Smooth muscle cell (in vitro differentiated cells): ENCODE data around the gene INHBE. TPM values are rescaled to one million over a fixed set of nuclear protein-coding genes. Genes with fewer than 3 reads are reported as not detected.

ENCODE experiments used
- DNase-seq: peaks from one replicate; lab custom pipeline; 2025; ENCODE audit not compliant: unreplicated experiment; lab: John Stamatoyannopoulos, UW
- H2AFZ ChIP-seq: fragments of 200-600 bp; sonication (generic); 2 replicates; pipeline ENCODE4 v1.6.0; 2016; ENCODE audit warnings: antibody characterized with exemption, low read depth, mild to moderate bottlenecking
- H3F3A ChIP-seq: fragments of 200-600 bp; sonication (generic); 2 replicates; pipeline ENCODE4 v1.6.0; 2017; ENCODE audit warnings: antibody characterized with exemption, low read depth
- H3K27ac ChIP-seq: fragments of 200-600 bp; sonication (generic); 2 replicates; pipeline ENCODE4 v1.5.1; 2016; ENCODE audit warnings: low read depth, mild to moderate bottlenecking
- H3K27me3 ChIP-seq: fragments of 200-600 bp; sonication (generic); 2 replicates; pipeline ENCODE4 v1.6.1; 2016; ENCODE audit warnings: low read depth, mild to moderate bottlenecking
- H3K36me3 ChIP-seq: fragments of 200-600 bp; sonication (generic); 2 replicates; pipeline ENCODE4 v1.5.1; 2016; ENCODE audit warnings: low read depth
- H3K4me1 ChIP-seq: fragments of 200-600 bp; sonication (generic); 2 replicates; pipeline ENCODE4 v1.5.1; 2016; ENCODE audit warnings: low read depth
- H3K4me2 ChIP-seq: fragments of 200-600 bp; sonication (generic); 2 replicates; pipeline ENCODE4 v1.6.0; 2016; ENCODE audit warnings: mild to moderate bottlenecking
- H3K4me3 ChIP-seq: fragments of 200-600 bp; sonication (generic); 2 replicates; pipeline ENCODE4 v1.5.1; 2016; ENCODE audit warnings: mild to moderate bottlenecking
- H3K79me2 ChIP-seq: fragments of 200-600 bp; sonication (generic); 2 replicates; pipeline ENCODE4 v1.6.0; 2016; ENCODE audit warnings: low read depth, mild to moderate bottlenecking
- H3K9ac ChIP-seq: fragments of 200-600 bp; sonication (generic); 2 replicates; pipeline ENCODE4 v1.6.0; 2016; ENCODE audit warnings: low read depth
- H3K9me3 ChIP-seq: fragments of 200-600 bp; sonication (generic); replicated peaks from 2 replicates; pipeline ENCODE4 v1.5.1; 2016; ENCODE audit warnings: low read depth
- H4K20me1 ChIP-seq: fragments of 200-600 bp; sonication (generic); 2 replicates; pipeline ENCODE4 v1.6.0; 2016; ENCODE audit warnings: low read depth
- WGBS: methylation state at CpG from one replicate; pipeline ENCODE4 v1.1.7; 2016; ENCODE audit warnings: low lambda C conversion rate; 5-methylcytosine and 5-hydroxymethylcytosine counted together
- polyA plus RNA-seq: library from polyadenylated mRNA; unstranded; fragments of >200 nt; fragmentation: Nextera tagmentation; extraction: Ambion mirVana; gene quantifications from 2 replicates; pipeline ENCODE4 v1.2.1, GENCODE V29; 2016
- total RNA-seq: library from RNA; depleted of rRNA; stranded (reverse); fragments of >200 nt; gene quantifications from 2 replicates; pipeline ENCODE4 v1.2.3, GENCODE V29; 2014
- TF ChIP-seq, protein P1 (sequence below): fragments of 200-600 bp; sonication (generic); IDR thresholded peaks from 2 replicates; pipeline ENCODE4 v1.5.1; 2017; ENCODE audit warnings: borderline replicate concordance, mild to moderate bottlenecking, antibody characterized with exemption; ENCODE audit not compliant: insufficient read depth, poor library complexity, severe bottlenecking

INHBE gene
- total and polyA plus RNA-seq, 2 experiments from 2014 or later, result 2.1 to 11.5 TPM

DNA sequence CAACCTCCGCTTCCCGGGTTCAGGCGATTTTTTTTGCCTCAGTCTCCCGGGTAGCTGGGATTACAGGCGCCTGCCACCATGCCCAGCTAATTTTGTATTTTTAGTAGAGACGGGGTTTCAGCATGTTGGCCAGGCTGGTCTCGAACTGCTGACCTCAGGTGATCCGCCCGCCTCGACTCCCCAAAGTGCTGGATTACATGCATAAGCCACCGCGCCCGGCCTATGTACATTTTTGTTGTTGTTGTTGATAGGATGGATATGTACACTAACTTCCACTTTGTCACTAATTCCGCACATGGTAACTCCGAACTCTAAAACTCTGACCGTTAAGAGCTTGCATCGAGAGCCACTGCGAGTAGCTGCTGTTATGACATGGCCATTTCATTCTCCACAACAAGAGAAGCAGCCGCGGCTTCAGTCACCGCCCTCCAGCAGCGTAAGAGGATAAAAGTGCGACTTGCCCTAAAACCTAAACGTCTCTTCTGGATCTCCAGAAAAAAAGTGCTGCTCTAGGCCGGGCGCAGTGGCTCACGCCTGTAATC, 32.0 kb downstream of the INHBE start:
- peaks cover 9% of the 10 kb centered on the region for H3K36me3 ChIP-seq
- no peaks in the 10 kb centered on the region for H3K27me3 ChIP-seq
- TF ChIP-seq, protein P1, sequence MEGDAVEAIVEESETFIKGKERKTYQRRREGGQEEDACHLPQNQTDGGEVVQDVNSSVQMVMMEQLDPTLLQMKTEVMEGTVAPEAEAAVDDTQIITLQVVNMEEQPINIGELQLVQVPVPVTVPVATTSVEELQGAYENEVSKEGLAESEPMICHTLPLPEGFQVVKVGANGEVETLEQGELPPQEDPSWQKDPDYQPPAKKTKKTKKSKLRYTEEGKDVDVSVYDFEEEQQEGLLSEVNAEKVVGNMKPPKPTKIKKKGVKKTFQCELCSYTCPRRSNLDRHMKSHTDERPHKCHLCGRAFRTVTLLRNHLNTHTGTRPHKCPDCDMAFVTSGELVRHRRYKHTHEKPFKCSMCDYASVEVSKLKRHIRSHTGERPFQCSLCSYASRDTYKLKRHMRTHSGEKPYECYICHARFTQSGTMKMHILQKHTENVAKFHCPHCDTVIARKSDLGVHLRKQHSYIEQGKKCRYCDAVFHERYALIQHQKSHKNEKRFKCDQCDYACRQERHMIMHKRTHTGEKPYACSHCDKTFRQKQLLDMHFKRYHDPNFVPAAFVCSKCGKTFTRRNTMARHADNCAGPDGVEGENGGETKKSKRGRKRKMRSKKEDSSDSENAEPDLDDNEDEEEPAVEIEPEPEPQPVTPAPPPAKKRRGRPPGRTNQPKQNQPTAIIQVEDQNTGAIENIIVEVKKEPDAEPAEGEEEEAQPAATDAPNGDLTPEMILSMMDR, result no peak
- no peaks in the 10 kb centered on the region for H3K9me3 ChIP-seq
- peak overlapping the region; percentile 89 for H3K4me3 ChIP-seq
- no peak for DNase-seq
- no peaks in the 10 kb centered on the region for H4K20me1 ChIP-seq
- H3K9ac ChIP-seq, result no peak overlapping the region
- H3F3A ChIP-seq, result no peaks in the 10 kb centered on the region
- peaks cover 11% of the 10 kb centered on the region for H3K4me1 ChIP-seq
- H3K79me2 ChIP-seq, result peaks cover 27% of the 10 kb centered on the region
- no peak overlapping the region for H3K27ac ChIP-seq
- H3K4me2 ChIP-seq, result peak overlapping the region; percentile 96
- WGBS, result 94% methylated on average over 27 of the region's 27 CpGs
- H2AFZ ChIP-seq, result peak overlapping the region; percentile 69

DNA sequence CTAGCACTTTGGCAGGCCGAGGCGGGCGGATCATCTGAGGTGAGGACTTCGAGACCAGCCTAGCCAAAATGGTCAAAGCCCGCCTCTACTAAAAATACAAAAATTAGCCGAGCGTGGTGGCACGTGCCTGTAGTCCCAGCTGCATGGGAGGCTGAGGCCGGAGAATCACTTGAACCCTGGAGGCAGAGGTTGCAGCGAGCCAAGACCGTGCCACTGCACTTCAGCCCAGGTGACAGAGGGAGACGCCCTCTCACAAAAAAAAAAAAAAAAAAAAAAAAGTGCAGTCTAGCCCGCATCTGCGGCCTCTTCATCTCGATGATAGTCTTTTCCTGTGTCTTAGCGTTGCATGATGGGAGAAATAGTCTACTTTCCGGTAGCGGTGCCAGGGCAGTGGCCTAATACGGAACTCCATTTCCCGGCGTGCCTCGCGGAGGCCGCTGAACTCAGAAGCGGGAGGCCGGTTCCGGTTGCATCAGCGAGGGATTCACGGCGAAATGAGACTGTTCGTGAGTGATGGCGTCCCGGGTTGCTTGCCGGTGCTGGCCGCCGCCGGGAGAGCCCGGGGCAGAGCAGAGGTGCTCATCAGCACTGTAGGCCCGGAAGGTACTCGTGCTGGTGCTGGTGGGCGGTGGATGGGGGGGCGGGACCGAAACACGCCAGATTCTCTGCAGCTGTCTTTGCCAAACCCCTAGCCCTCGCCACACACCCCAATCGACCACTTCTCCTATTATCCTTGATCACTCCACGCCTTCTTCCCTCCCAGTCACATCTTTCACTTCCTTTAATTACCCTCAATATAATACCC, 32.7 kb downstream of the INHBE start, which contains the start of gene MARS1:
Gene MARS1 (plus strand): TSS at position 472 of the 805 bp plus-strand sequence. CDS start 23 bp downstream, at position 495.
- H3K4me3 ChIP-seq, result peak within 1 kb of the TSS; percentile 89
- peak; percentile 50 for DNase-seq

DNA sequence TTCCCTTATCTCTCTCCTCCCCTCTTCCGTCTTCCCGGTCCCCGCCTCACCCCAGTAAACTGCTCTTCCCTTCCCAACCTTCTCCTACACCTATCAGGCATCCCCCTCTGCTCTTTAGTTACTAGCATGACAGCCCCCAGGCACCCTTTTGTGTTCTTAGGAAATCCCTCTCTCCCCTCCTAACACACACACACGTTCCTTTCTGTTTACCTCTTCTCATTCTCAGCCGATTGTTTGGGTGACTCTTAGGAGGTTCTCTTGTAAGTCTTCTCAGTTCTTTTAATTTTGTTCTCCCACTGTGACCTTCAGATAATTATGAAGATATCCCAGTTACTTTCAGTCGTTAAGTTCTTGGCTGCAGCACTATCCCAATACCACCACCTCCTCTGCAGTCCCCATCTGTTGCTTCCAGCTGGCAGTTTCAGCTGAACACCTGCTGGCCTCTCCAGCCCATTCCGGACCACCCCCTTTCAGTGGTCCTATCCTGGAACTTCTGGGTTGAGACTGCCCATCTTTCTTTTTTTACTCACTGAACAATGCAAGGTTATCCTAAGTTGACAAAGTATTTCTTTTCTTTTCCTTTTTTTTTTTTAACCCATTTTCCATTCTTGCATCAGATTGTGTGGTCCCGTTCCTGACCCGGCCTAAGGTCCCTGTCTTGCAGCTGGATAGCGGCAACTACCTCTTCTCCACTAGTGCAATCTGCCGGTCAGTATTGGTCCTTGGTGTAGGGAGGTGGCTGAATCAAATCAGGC, 33.5 kb downstream of the INHBE start:
- Histone ChIP-seq H3K4me1 (peaks cover 11% of the 10 kb centered on the region), H3K27me3 (no peaks in the 10 kb centered on the region), H3F3A (no peaks in the 10 kb centered on the region), H3K79me2 (peaks cover 27% of the 10 kb centered on the region), H3K27ac (peak overlapping the region; percentile 61), H2AFZ (peak overlapping the region; percentile 20), H3K4me2 (peak overlapping the region; percentile 96), H4K20me1 (peaks cover 5% of the 10 kb centered on the region), H3K36me3 (peaks cover 13% of the 10 kb centered on the region), H3K9me3 (no peaks in the 10 kb centered on the region), H3K4me3 (peak overlapping the region; percentile 89), H3K9ac (peak overlapping the region; percentile 90)
- 33% methylated on average over 11 of the region's 11 CpGs for WGBS
- no peak for DNase-seq
- TF ChIP-seq, protein P1, result no peak

More for the DNA sequence above, 32.7 kb downstream of the INHBE start, which contains the start of gene MARS1:
- Histone ChIP-seq H2AFZ (peak within 1 kb of the TSS; percentile 69), H3K9ac (peak within 1 kb of the TSS; percentile 90), H3K79me2 (peaks cover 27% of the 10 kb centered on the region), H3K27ac (peak within 1 kb of the TSS; percentile 61), H4K20me1 (peaks cover 2% of the 10 kb centered on the region), H3K36me3 (peaks cover 10% of the 10 kb centered on the region), H3K9me3 (no peaks in the 10 kb centered on the region), H3K4me2 (peak within 1 kb of the TSS; percentile 96), H3K27me3 (no peaks in the 10 kb centered on the region), H3F3A (no peaks in the 10 kb centered on the region), H3K4me1 (peaks cover 11% of the 10 kb centered on the region)
- TF ChIP-seq, protein P1, result no peak
- WGBS, result 17% methylated on average over 43 of the region's 47 CpGs
